OCI-LY1 (cell line): ENCODE measurements around the gene ZFP92.

Source experiments
- EZH2 ChIP-seq: fragments of 200-600 bp; sonication (generic), shearing (Covaris generic); IDR thresholded peaks from 2 replicates; pipeline ENCODE4 v1.8.0; 2017; ENCODE audit warnings: borderline replicate concordance, mixed run types, mild to moderate bottlenecking, antibody characterized with exemption, low read length, moderate library complexity, mixed read lengths
- TF ChIP-seq, protein P1 (sequence below): fragments of 200-600 bp; sonication (generic), shearing (Covaris generic); IDR thresholded peaks from 2 replicates; pipeline ENCODE4 v1.5.1; 2017; ENCODE audit warnings: mild to moderate bottlenecking, antibody characterized with exemption, low read length, moderate library complexity, mixed read lengths

DNA sequence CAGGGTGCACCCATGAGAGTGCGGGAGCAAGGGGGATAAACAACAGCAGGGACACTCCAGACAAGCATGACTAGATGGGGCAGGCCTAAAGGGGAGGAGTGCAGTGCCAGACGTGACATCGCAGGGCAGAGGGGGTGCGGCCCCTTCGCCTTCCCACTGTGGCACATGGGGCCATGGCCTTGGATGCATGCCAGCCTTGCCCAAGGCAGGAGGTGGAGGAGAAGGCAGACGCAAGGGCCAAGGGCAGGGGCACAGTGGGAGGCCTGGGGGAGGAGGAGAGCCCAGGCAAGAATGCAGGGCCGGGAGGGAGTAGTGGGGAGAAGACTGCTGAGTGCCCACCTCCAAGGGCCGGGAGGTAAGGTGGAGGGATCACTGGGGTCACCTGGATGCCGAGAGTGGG lies 31.8 kb upstream of the ZFP92 start:
- TF ChIP-seq, protein P1, sequence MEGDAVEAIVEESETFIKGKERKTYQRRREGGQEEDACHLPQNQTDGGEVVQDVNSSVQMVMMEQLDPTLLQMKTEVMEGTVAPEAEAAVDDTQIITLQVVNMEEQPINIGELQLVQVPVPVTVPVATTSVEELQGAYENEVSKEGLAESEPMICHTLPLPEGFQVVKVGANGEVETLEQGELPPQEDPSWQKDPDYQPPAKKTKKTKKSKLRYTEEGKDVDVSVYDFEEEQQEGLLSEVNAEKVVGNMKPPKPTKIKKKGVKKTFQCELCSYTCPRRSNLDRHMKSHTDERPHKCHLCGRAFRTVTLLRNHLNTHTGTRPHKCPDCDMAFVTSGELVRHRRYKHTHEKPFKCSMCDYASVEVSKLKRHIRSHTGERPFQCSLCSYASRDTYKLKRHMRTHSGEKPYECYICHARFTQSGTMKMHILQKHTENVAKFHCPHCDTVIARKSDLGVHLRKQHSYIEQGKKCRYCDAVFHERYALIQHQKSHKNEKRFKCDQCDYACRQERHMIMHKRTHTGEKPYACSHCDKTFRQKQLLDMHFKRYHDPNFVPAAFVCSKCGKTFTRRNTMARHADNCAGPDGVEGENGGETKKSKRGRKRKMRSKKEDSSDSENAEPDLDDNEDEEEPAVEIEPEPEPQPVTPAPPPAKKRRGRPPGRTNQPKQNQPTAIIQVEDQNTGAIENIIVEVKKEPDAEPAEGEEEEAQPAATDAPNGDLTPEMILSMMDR, result no peak
- TF ChIP-seq EZH2, result no peak
